Measurements from ENCODE around the gene SCIN. TPM values are rescaled to one million over a fixed set of nuclear protein-coding genes. Genes with fewer than 3 reads are reported as not detected.
"Not testable (repeated sequence)": the region's sequence is repeated elsewhere in the genome, so short reads cannot be mapped to it uniquely, and the experiment has no call there.

SCIN gene
- total and polyA plus RNA-seq, 4 experiments from 2014 or later, result 0.07 to 0.25 (median 0.20) TPM; not detected in 1

DNA sequence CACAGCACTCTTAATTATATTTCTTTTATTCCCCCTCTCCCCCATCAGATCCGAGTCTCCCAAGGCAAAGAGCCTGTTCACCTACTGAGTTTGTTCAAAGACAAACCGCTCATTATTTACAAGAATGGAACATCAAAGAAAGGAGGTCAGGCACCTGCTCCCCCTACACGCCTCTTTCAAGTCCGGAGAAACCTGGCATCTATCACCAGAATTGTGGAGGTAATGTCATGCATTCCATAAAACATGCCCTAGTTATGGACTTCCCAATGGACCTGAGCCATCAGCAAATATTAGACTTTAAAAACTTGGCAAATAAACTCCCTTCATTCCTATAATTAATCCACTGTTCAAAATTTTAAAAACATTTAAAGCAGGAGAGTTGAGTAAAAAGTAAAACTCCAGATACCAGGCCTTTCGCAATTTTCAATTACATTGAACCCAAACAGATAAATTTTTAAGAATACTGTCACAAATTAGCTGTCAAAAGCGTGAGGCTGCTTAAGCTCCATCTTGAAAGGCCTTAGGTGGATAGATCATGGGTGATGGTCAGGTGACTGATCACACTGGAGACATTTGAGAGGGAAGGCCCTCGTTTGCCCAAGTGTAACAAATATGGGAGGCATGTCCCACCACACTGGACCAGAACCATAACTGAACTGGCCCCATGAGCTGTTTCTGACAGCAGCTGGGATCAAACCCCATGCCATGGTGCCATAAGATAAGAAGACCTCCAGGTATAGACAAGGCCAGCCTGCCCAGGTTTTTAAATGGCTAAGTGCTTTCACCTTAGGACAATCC, 70.0 kb downstream of the SCIN start:
- peaks cover 17% of the 10 kb centered on the region for H3K4me1 ChIP-seq (ENCODE audit: insufficient read depth, low read length)
- Mint-ChIP-seq H3K27me3 (peaks cover 0 to under 1% of the 10 kb centered on the region in 2 donors), H3K27ac (no peak overlapping the region), H3K4me3 (no peak overlapping the region), H3K9me3 (no peaks in the 10 kb centered on the region), H3K4me1 (peaks cover 13 to 32% (median 18%) of the 10 kb centered on the region in 4 donors), H3K36me3 (no peaks in the 10 kb centered on the region)
- DNase-seq, result no peak
- no peaks in the 10 kb centered on the region for H3K9me3 ChIP-seq (ENCODE audit: control insufficient read depth in 1 of 2, low read length in 2 of 2)
- no peaks in the 10 kb centered on the region for H3K36me3 ChIP-seq (ENCODE audit: insufficient read depth, low read length)
- no peaks in the 10 kb centered on the region for H3K27me3 ChIP-seq (ENCODE audit: insufficient read depth, low read length)
- CTCF ChIA-PET (ENCODE audit: partially characterized antibody), result interaction anchor here (0.9 to 1.6 kb wide), 5 partner anchors 35 to 622 kb away, joined by 3 to 9 read pairs (median 4); no protein-coding TSS in a partner anchor
- H3K27ac ChIP-seq (ENCODE audit: low read depth, low read length), result no peak overlapping the region
- intact Hi-C loops (cut with micrococcal nuclease), result no loop called here
- POLR2A ChIA-PET (ENCODE audit: partially characterized antibody), result no interaction called here
- H3K4me3 ChIP-seq (ENCODE audit: low read length in 2 of 2), result no peak overlapping the region

DNA sequence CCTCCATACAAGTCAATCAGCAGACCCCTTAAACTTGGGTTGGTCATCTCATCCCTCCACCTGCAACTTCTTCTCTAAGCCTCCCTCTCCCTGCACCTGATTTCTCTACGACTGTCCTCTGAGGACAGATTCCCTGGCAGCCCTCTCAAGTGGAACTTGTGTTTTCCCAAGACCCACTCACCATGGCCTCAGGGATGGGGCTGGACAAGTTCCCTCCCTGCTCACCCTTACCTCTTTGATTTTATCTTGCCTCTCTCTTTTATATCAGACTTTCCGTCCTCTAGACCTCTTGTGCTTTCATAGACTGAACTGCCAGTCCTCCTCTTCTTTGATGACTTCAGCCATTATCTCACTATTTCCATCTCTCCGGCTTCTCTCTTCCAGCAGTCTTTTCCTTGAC, 70.7 kb downstream of the SCIN start:
- no peak overlapping the region for H3K27ac ChIP-seq (ENCODE audit: low read depth, low read length)
- no peaks in the 10 kb centered on the region for H3K36me3 ChIP-seq (ENCODE audit: insufficient read depth, low read length)
- no peak overlapping the region for H3K4me3 ChIP-seq (ENCODE audit: low read length in 2 of 2)
- peaks cover 14% of the 10 kb centered on the region for H3K4me1 ChIP-seq (ENCODE audit: insufficient read depth, low read length)
- no peaks in the 10 kb centered on the region for H3K27me3 ChIP-seq (ENCODE audit: insufficient read depth, low read length)
- intact Hi-C loops (cut with micrococcal nuclease), result no loop called here
- peaks cover 0 to 2% of the 10 kb centered on the region in 2 donors for H3K27me3 Mint-ChIP-seq
- no peak overlapping the region for H3K27ac Mint-ChIP-seq
- ChIA-PET POLR2A (ENCODE audit: partially characterized antibody) (no interaction called here), CTCF (ENCODE audit: partially characterized antibody) (interaction anchor here (0.9 to 1.6 kb wide), 5 partner anchors 34 to 621 kb away, joined by 3 to 9 read pairs (median 4); no protein-coding TSS in a partner anchor)
- H3K9me3 ChIP-seq (ENCODE audit: control insufficient read depth in 1 of 2, low read length in 2 of 2), result no peaks in the 10 kb centered on the region
- peaks cover 10 to 25% (median 13%) of the 10 kb centered on the region in 4 donors for H3K4me1 Mint-ChIP-seq
- no peaks in the 10 kb centered on the region for H3K36me3 Mint-ChIP-seq
- no peaks in the 10 kb centered on the region for H3K9me3 Mint-ChIP-seq
- DNase-seq, result no peak
- H3K4me3 Mint-ChIP-seq, result no peak overlapping the region

- Histone ChIP-seq H3K36me3 (ENCODE audit: insufficient read depth, low read length) (no peaks in the 10 kb centered on the region), H3K4me1 (ENCODE audit: insufficient read depth, low read length) (peaks cover 9% of the 10 kb centered on the region), H3K27me3 (ENCODE audit: insufficient read depth, low read length) (no peaks in the 10 kb centered on the region), H3K9me3 (ENCODE audit: control insufficient read depth in 1 of 2, low read length in 2 of 2) (no peaks in the 10 kb centered on the region), H3K27ac (ENCODE audit: low read depth, low read length) (no peak overlapping the region), H3K4me3 (ENCODE audit: low read length in 2 of 2) (no peak overlapping the region)
- Mint-ChIP-seq H3K4me1 (peaks cover 6 to 15% (median 6%) of the 10 kb centered on the region in 4 donors), H3K9me3 (no peaks in the 10 kb centered on the region), H3K4me3 (no peak overlapping the region), H3K36me3 (no peaks in the 10 kb centered on the region), H3K27me3 (peaks cover 0 to 2% of the 10 kb centered on the region in 2 donors), H3K27ac (no peak overlapping the region)
- ChIA-PET POLR2A (ENCODE audit: partially characterized antibody) (no interaction called here), CTCF (ENCODE audit: partially characterized antibody) (no interaction called here)
- no peak for DNase-seq
- intact Hi-C loops (cut with micrococcal nuclease), result no loop called here
Measured at GRCh38 chr7:12642508-12642907, 72.0 kb downstream of the SCIN start.

DNA sequence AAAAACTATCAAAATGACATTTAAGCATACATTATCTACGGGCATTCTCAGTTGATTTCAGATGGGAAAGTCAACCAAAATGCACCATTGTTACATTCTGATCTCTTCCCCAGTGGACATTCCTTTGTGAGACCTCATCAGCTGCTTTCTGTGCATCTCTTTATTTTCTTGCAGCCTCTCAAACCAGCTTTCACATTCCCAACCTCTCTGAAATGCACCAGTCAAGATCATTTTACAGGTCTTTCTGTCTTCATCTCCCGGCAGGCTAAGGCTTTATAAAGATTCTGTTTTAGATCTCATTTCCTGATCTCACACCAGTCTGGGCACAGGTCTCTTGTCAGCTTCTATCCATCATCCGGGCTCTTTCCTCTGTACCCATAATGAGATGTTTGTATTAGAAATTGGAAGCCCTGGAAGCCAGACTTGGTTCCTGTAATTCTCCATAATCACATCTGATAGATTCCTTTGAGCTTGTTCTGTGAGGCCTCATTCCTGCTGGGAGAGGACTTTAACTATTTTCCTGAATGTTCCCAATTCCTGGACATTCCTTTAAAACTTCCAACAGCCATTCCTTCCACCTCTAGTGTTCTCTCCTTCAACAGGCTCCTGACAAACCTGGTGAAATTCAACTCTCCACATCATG, 72.6 kb downstream of the SCIN start:
- POLR2A ChIA-PET (ENCODE audit: partially characterized antibody), result no interaction called here
- Mint-ChIP-seq H3K9me3 (no peaks in the 10 kb centered on the region), H3K4me1 (peaks cover 2 to 10% (median 3%) of the 10 kb centered on the region in 4 donors), H3K4me3 (no peak overlapping the region), H3K36me3 (no peaks in the 10 kb centered on the region), H3K27me3 (peaks cover 0 to 2% of the 10 kb centered on the region in 2 donors), H3K27ac (no peak overlapping the region)
- CTCF ChIA-PET (ENCODE audit: partially characterized antibody), result no interaction called here
- H3K4me1 ChIP-seq (ENCODE audit: insufficient read depth, low read length), result peaks cover 7% of the 10 kb centered on the region
- intact Hi-C loops (cut with micrococcal nuclease), result no loop called here
- DNase-seq, result no peak
- no peaks in the 10 kb centered on the region for H3K36me3 ChIP-seq (ENCODE audit: insufficient read depth, low read length)
- H3K4me3 ChIP-seq (ENCODE audit: low read length in 2 of 2), result no peak overlapping the region
- H3K9me3 ChIP-seq (ENCODE audit: control insufficient read depth in 1 of 2, low read length in 2 of 2), result no peaks in the 10 kb centered on the region
- H3K27ac ChIP-seq (ENCODE audit: low read depth, low read length), result no peak overlapping the region
- H3K27me3 ChIP-seq (ENCODE audit: insufficient read depth, low read length), result no peaks in the 10 kb centered on the region

- H3K4me1 ChIP-seq (ENCODE audit: insufficient read depth, low read length), result peaks cover 2% of the 10 kb centered on the region
- ChIA-PET CTCF (ENCODE audit: partially characterized antibody) (no interaction called here), POLR2A (ENCODE audit: partially characterized antibody) (no interaction called here)
- Mint-ChIP-seq H3K27me3 (peaks cover 0 to 2% of the 10 kb centered on the region in 2 donors), H3K27ac (no peak overlapping the region), H3K9me3 (no peaks in the 10 kb centered on the region), H3K4me1 (peaks cover 0 to 6% (median 1%) of the 10 kb centered on the region in 4 donors), H3K36me3 (no peaks in the 10 kb centered on the region), H3K4me3 (no peak overlapping the region)
- H3K36me3 ChIP-seq (ENCODE audit: insufficient read depth, low read length), result no peaks in the 10 kb centered on the region
- no peak for DNase-seq
- H3K27me3 ChIP-seq (ENCODE audit: insufficient read depth, low read length), result no peaks in the 10 kb centered on the region
- no peaks in the 10 kb centered on the region for H3K9me3 ChIP-seq (ENCODE audit: control insufficient read depth in 1 of 2, low read length in 2 of 2)
- H3K27ac ChIP-seq (ENCODE audit: low read depth, low read length), result no peak overlapping the region
- intact Hi-C loops (cut with micrococcal nuclease), result no loop called here
- H3K4me3 ChIP-seq (ENCODE audit: low read length in 2 of 2), result no peak overlapping the region
Measured at GRCh38 chr7:12643644-12644043, 73.1 kb downstream of the SCIN start.

DNA sequence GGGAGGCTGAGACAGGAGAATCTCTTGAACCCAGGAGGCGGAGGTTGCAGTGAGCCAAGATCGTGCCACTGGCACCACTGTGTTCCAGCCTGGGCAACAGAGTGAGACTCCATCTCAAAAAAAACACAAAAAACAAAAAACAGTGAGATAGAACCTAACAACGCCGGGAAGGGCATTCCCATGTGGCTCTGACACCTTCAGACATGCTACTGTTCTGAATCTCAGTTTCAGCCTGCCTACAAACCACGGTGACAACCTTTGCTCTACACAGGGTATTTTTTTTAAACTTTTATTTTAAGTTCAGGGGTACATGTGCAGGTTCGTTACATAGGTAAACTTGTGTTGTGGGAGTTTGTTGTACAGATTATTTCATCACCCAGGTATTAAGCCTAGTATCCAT, 74.7 kb downstream of the SCIN start:
- H3K36me3 ChIP-seq (ENCODE audit: insufficient read depth, low read length); H3K27ac Mint-ChIP-seq; POLR2A ChIA-PET (ENCODE audit: partially characterized antibody); DNase-seq; H3K4me1 Mint-ChIP-seq; H3K9me3 Mint-ChIP-seq; H3K27ac ChIP-seq (ENCODE audit: low read depth, low read length); H3K27me3 Mint-ChIP-seq; H3K36me3 Mint-ChIP-seq; intact Hi-C loops (cut with micrococcal nuclease); H3K27me3 ChIP-seq (ENCODE audit: insufficient read depth, low read length); H3K4me3 Mint-ChIP-seq; H3K4me3 ChIP-seq (ENCODE audit: low read length in 2 of 2); H3K9me3 ChIP-seq (ENCODE audit: control insufficient read depth in 1 of 2, low read length in 2 of 2); H3K4me1 ChIP-seq (ENCODE audit: insufficient read depth, low read length): not testable (repeated sequence)
- CTCF ChIA-PET (ENCODE audit: partially characterized antibody), result interaction anchor here (1.1 to 2.2 kb wide), 3 partner anchors 9 to 40 kb away, joined by 5 to 9 read pairs (median 5); no protein-coding TSS in a partner anchor

GRCh38 chr7:12646139-12646538, 75.6 kb downstream of the SCIN start:
- Histone ChIP-seq H3K36me3 (ENCODE audit: insufficient read depth, low read length) (no peaks in the 10 kb centered on the region), H3K4me3 (ENCODE audit: low read length in 2 of 2) (no peak overlapping the region), H3K27ac (ENCODE audit: low read depth, low read length) (no peak overlapping the region), H3K9me3 (ENCODE audit: control insufficient read depth in 1 of 2, low read length in 2 of 2) (no peaks in the 10 kb centered on the region), H3K4me1 (ENCODE audit: insufficient read depth, low read length) (no peaks in the 10 kb centered on the region), H3K27me3 (ENCODE audit: insufficient read depth, low read length) (no peaks in the 10 kb centered on the region)
- no peaks in the 10 kb centered on the region for H3K36me3 Mint-ChIP-seq
- no peak for DNase-seq
- ChIA-PET POLR2A (ENCODE audit: partially characterized antibody) (no interaction called here), CTCF (ENCODE audit: partially characterized antibody) (interaction anchor here (1.1 to 2.2 kb wide), 3 partner anchors 10 to 39 kb away, joined by 5 to 9 read pairs (median 5); no protein-coding TSS in a partner anchor)
- H3K4me3 Mint-ChIP-seq, result no peak overlapping the region
- no peak overlapping the region for H3K27ac Mint-ChIP-seq
- intact Hi-C loops (cut with micrococcal nuclease), result no loop called here
- H3K9me3 Mint-ChIP-seq, result no peaks in the 10 kb centered on the region
- peaks cover 0 to 2% of the 10 kb centered on the region in 2 donors for H3K27me3 Mint-ChIP-seq
- H3K4me1 Mint-ChIP-seq, result no peaks in the 10 kb centered on the region

Data from CD4-positive, alpha-beta memory T cell (primary cell).